MCF 10A (cell line): ENCODE results near the gene VIL1. TPM values are rescaled to one million over a fixed set of nuclear protein-coding genes. Genes with fewer than 3 reads are reported as not detected.

ENCODE experiments used
- BruUV-seq: library from RNA; stranded (reverse); fragments of 400-500 nt; replicated peaks from 2 replicates; lab custom pipeline; 2021; lab: Mats Ljungman, UMichigan
- CTCF ChIA-PET: fragments of 300-600 bp; sonication (Branson Sonifier 250); formaldehyde crosslinking; extraction: SDS; loops from one replicate; lab custom pipeline; 2021; ENCODE audit warnings: antibody characterized with exemption, inconsistent platforms; lab: Yijun Ruan, JAX
- POLR2A ChIA-PET: fragments of 300-600, 350-650 bp; sonication (Branson Sonifier 250); formaldehyde crosslinking; extraction: SDS; loops from one replicate; lab custom pipeline; 2020; ENCODE audit warnings: antibody characterized with exemption, inconsistent platforms; lab: Yijun Ruan, JAX
- DNase-seq: peaks from one replicate; pipeline ENCODE4 v3.0.0-alpha.2; 2018; ENCODE audit not compliant: unreplicated experiment
- H3K27ac Mint-ChIP-seq: one replicate; pipeline ENCODE4 v1.8.0; 2022; ENCODE audit warnings: mild to moderate bottlenecking, low read depth, mixed read lengths; ENCODE audit not compliant: unreplicated experiment
- H3K27me3 Mint-ChIP-seq: one replicate; pipeline ENCODE4 v1.8.0; 2022; ENCODE audit warnings: mixed read lengths; ENCODE audit not compliant: insufficient read depth, unreplicated experiment
- H3K36me3 Mint-ChIP-seq: one replicate; pipeline ENCODE4 v1.8.0; 2022; ENCODE audit warnings: mild to moderate bottlenecking, moderate library complexity, mixed read lengths; ENCODE audit not compliant: insufficient read depth, unreplicated experiment
- H3K4me1 Mint-ChIP-seq: one replicate; pipeline ENCODE4 v1.8.0; 2022; ENCODE audit warnings: mixed read lengths; ENCODE audit not compliant: insufficient read depth, unreplicated experiment
- H3K4me3 Mint-ChIP-seq: one replicate; pipeline ENCODE4 v1.8.0; 2022; ENCODE audit warnings: mild to moderate bottlenecking, moderate library complexity, mixed read lengths; ENCODE audit not compliant: unreplicated experiment
- H3K9me3 Mint-ChIP-seq: one replicate; pipeline ENCODE4 v1.8.0; 2022; ENCODE audit warnings: mixed read lengths; ENCODE audit not compliant: unreplicated experiment
- intact Hi-C: fragments of 100-400 bp; cut with micrococcal nuclease; formaldehyde crosslinking; loops from 2 replicates; pipeline ENCODE4 v1.14.1; 2022
- microRNA-seq: library from miRNA; unstranded; fragments of <30 nt; microRNA quantifications from one replicate; pipeline ENCODE4 v1.2.0, GENCODE V29; 2022
- total RNA-seq: library from RNA; stranded (reverse); gene quantifications from 2 replicates; pipeline ENCODE4 v1.2.3, GENCODE V29; 2022
- TF ChIP-seq, protein P1 (sequence below): fragments of 200-600 bp; IDR thresholded peaks from one replicate; pipeline ENCODE4 v1.8.0; 2022; ENCODE audit warnings: antibody characterized with exemption, mild to moderate bottlenecking; ENCODE audit not compliant: unreplicated experiment

Gene VIL1
- total RNA-seq, 1 experiment from 2014 or later = not detected

DNA sequence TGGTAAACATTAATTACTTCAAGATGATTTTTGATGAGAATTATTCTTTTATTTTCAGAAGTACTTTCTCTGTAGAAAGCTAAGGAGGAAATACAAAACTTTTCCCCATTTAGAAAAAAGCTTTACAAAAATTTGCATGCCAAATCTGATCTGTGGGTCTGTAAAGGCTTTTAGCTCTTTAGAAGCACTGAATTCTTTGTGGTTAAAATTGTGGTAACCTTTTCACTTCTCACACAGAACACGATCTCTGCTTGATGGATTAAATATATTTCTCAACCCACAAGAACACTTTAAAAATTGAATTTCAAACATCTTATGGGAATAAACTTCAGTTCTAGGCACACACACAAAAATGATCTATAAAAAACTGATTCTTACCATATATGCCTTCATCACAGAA is 63.7 kb downstream of the VIL1 start:
- H3K4me3 Mint-ChIP-seq = no peak overlapping the region
- BruUV-seq = no TSS peak
- intact Hi-C loops = no loop called here
- no peaks in the 10 kb centered on the region for H3K9me3 Mint-ChIP-seq
- no peaks in the 10 kb centered on the region for H3K4me1 Mint-ChIP-seq
- no peak overlapping the region for H3K27ac Mint-ChIP-seq
- POLR2A ChIA-PET = no interaction called here
- CTCF ChIA-PET = no interaction called here
- TF ChIP-seq, protein P1, sequence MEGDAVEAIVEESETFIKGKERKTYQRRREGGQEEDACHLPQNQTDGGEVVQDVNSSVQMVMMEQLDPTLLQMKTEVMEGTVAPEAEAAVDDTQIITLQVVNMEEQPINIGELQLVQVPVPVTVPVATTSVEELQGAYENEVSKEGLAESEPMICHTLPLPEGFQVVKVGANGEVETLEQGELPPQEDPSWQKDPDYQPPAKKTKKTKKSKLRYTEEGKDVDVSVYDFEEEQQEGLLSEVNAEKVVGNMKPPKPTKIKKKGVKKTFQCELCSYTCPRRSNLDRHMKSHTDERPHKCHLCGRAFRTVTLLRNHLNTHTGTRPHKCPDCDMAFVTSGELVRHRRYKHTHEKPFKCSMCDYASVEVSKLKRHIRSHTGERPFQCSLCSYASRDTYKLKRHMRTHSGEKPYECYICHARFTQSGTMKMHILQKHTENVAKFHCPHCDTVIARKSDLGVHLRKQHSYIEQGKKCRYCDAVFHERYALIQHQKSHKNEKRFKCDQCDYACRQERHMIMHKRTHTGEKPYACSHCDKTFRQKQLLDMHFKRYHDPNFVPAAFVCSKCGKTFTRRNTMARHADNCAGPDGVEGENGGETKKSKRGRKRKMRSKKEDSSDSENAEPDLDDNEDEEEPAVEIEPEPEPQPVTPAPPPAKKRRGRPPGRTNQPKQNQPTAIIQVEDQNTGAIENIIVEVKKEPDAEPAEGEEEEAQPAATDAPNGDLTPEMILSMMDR = no peak
- peaks cover 59% of the 10 kb centered on the region for H3K36me3 Mint-ChIP-seq
- no peak for DNase-seq
- H3K27me3 Mint-ChIP-seq = no peaks in the 10 kb centered on the region

DNA sequence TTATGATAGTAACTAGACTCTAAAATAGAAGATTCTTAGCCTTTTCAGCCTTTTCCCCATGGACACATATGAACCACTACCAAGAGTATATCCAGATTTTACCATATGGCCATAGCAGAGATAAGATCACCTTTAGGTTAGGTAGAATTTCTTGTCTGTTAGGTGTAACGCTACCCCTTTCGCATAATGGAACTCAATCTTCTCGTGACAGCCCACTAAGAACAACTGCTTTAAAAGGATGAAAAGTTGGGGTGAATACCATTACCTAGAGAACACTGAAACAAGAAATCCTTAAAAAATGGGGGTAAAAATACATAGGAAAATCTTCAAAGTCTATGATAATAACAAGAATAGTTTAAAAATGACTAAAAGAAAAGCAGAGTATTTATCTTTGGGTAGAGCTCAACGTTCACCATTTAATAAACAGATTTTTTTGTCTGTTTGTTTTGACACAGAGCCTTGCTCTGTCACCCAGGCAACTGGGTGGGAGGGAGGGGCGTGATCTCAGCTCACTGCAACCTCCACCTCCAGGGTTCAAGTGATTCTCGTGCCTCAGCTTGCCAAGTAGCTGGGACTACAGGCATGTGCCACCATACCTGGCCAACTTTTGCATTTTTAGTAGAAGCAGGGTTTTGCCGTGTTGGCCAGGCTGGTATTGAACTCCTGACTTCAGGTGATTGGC is 67.2 kb downstream of the VIL1 start:
- CTCF ChIA-PET = interaction anchor here (0.7 to 1.4 kb wide), 2 partner anchors 20 to 484 kb away, joined by 3 to 4 read pairs; no protein-coding TSS in a partner anchor
- POLR2A ChIA-PET = no interaction called here
- H3K4me1 Mint-ChIP-seq = no peaks in the 10 kb centered on the region
- H3K9me3 Mint-ChIP-seq = no peaks in the 10 kb centered on the region
- no peak overlapping the region for H3K27ac Mint-ChIP-seq
- TF ChIP-seq, protein P1 = no peak
- peaks cover 66% of the 10 kb centered on the region for H3K36me3 Mint-ChIP-seq
- BruUV-seq = no TSS peak
- no peak overlapping the region for H3K4me3 Mint-ChIP-seq
- intact Hi-C loops = no loop called here
- DNase-seq = no peak
- no peaks in the 10 kb centered on the region for H3K27me3 Mint-ChIP-seq

DNA sequence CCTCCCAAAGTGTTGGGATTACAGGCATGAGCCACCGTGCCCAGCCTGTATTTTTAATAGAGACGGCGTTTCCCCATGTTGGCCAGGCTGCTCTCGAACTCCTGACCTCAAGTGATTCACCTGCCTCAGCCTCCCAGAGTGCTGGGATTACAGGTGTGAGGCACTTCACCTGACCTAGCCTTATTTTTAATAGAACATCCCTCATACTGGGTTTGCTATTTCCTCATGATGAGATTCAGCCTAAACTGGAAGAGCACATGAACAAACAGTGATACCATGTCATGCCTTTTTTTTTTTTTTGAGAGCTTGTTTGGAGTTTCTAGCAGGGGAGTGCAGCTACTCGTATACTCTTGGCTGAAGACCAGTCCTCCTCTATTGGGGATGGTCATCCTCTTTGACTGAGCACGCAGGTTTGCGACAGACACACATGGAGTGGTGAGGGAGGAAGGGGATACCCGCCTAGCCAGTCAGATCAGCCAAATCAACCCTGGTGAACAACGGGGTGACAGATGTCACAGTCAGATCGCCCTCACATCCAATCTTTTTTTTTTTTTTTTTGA is 81.7 kb downstream of the VIL1 start:
- CTCF ChIA-PET = no interaction called here
- H3K9me3 Mint-ChIP-seq = no peaks in the 10 kb centered on the region
- no peaks in the 10 kb centered on the region for H3K27me3 Mint-ChIP-seq
- H3K4me3 Mint-ChIP-seq = no peak overlapping the region
- H3K4me1 Mint-ChIP-seq = peaks cover 6% of the 10 kb centered on the region
- TF ChIP-seq, protein P1 = no peak
- intact Hi-C loops = no loop called here
- no TSS peak for BruUV-seq
- peaks cover 51% of the 10 kb centered on the region for H3K36me3 Mint-ChIP-seq
- POLR2A ChIA-PET = interaction anchor here (0.7 kb wide), 1 partner anchor 69 kb away, joined by 3 read pairs; no protein-coding TSS in a partner anchor
- no peak for DNase-seq
- no peak overlapping the region for H3K27ac Mint-ChIP-seq

DNA sequence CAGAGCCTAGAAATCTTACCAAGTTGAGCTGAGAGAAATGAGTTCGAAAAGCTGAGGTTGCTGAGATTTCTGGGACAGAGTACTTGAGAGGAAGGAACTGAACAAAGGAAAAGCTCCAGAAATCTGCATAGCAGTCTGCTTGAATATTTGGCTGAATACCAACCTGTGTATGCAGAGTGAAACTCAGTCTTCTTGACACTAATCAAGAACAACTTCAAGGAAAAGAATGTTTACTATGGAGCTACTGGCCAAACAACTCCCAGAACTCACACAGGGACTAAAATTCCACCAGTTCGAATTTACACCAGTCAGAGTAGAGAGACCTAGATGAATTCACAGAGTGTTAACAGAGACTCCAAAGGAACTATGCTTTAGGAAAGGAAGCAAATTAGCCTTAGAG is 82.7 kb downstream of the VIL1 start:
- intact Hi-C loops = no loop called here

More for the DNA sequence above, 82.7 kb downstream of the VIL1 start:
- no TSS peak for BruUV-seq
- no peaks in the 10 kb centered on the region for H3K27me3 Mint-ChIP-seq
- peak overlapping the region; percentile 29 for H3K27ac Mint-ChIP-seq
- POLR2A ChIA-PET = no interaction called here
- H3K4me1 Mint-ChIP-seq = peaks cover 6% of the 10 kb centered on the region
- no peak overlapping the region for H3K4me3 Mint-ChIP-seq
- TF ChIP-seq, protein P1 = no peak
- peaks cover 48% of the 10 kb centered on the region for H3K36me3 Mint-ChIP-seq
- no peak for DNase-seq
- no peaks in the 10 kb centered on the region for H3K9me3 Mint-ChIP-seq
- CTCF ChIA-PET = interaction anchor here (0.5 to 0.6 kb wide), 3 partner anchors 9 to 200 kb away, joined by 3 read pairs; no protein-coding TSS in a partner anchor

Small RNAs within 50 kb of the gene (microRNA-seq; reads per million reads assigned to microRNA genes)
- 31,507 reads per million, percentile 99 among the genes with 10 or more reads in this experiment for gene MIR26B

Other genes with a start within 250 kb of the VIL1 start
- 196 and 284 TPM in 2 replicates for gene ARPC2, start 201.9 kb upstream of the VIL1 start, total RNA-seq
- 0.16 TPM in 1 of 2 replicates, not detected in the other for gene GPBAR1, start 158.1 kb upstream of the VIL1 start, total RNA-seq
- gene AAMP, start 149.0 kb upstream of the VIL1 start, total RNA-seq = 95.7 and 98.7 TPM in 2 replicates
- gene PNKD, start 148.6 kb upstream of the VIL1 start, total RNA-seq = 13.0 and 23.1 TPM in 2 replicates
- gene TMBIM1, start 126.6 kb upstream of the VIL1 start, total RNA-seq = 96.8 and 107 TPM in 2 replicates
- not detected in 2 replicates for gene CATIP, start 62.3 kb upstream of the VIL1 start, total RNA-seq
- gene SLC11A1, start 36.9 kb upstream of the VIL1 start, total RNA-seq = 0.09 and 0.32 TPM in 2 replicates
- gene CTDSP1, start 19.3 kb upstream of the VIL1 start, total RNA-seq = 71.2 and 72.3 TPM in 2 replicates
- 11.6 and 16.4 TPM in 2 replicates for gene USP37, start 149.2 kb downstream of the VIL1 start, total RNA-seq
- 64.9 and 66.1 TPM in 2 replicates for gene CNOT9, start 149.7 kb downstream of the VIL1 start, total RNA-seq
- 0.40 and 0.86 TPM in 2 replicates for gene PLCD4, start 188.8 kb downstream of the VIL1 start, total RNA-seq
- gene ZNF142, start 240.5 kb downstream of the VIL1 start, total RNA-seq = 33.7 and 37.8 TPM in 2 replicates
- 71.1 and 96.0 TPM in 2 replicates for gene BCS1L, start 240.6 kb downstream of the VIL1 start, total RNA-seq